Hematopoietic multipotent progenitor cell treated with erythropoietin and hydrocortisone succinate and interleukin-3 and kit ligand, for 4 days (in vitro differentiated cells): ENCODE measurements around the gene GPR173.
A peak's percentile ranks its signal among the peaks of the same experiment; 100 is the strongest.

Experiments used
- DNase-seq: peaks from one replicate; pipeline ENCODE4 v3.0.0-alpha.2; 2015

Gene GPR173

DNA sequence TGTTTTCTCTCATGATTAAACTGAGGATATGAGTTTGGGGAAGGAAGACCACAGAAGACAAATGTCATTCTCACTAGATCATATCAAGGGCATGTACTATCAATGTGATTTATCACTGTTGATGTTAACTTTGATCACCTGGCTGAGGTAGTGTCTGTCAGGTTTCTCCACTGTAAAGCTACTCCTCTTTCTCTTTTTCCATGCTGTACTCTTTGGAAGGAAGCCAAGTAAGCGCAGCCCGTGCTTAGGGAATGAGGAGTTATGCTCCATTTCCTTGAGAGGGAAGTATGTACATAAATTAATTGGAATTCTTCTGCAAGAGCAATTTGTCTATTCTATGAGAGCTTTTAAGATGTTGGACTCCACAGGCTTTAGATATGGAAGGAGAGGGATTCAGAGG, 41.3 kb downstream of the GPR173 start:
- DNase-seq: no peak

DNA sequence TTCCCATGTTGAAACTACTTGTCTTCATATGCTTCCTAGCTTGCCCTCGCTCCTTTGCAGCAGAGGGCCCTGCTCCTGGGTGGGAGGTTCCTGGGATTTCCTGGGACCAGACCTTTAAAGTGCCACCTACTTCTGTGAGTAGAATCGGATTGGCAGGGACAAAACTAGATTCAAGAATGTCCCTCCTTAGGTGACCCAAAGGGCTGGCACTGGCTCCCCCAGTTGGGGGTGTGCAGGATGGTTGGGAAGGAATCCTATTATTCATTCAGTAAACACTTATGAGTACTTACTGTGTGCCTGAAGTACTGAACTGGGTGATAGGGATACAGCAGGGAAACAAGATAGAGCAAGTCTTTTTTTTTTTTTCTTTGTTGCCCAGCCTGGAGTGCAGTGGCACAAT, 42.8 kb downstream of the GPR173 start:
- DNase-seq: no peak

DNA sequence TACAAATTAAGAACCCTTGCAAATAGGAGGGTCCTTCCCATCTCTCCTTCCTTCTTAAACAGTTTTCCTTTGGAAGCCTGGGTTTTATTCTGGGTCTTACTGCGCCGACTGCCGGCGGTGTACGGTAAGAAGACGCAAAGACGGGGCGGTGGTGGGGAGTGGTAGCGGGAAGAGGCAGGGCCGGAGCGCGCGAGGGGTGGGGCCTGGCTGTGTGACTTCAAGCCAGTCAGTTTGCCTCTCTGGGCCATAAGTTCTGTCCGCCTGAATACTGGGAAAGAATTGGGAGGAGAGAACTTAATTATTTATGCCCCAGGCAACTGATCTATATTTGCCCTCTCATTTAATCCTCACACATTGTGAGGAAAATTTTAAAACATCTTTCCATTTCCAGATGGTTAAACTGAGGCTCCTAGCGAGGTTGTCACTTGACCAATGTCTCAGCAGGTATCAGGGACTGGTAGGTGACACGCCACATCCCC, 44.6 kb downstream of the GPR173 start:
- DNase-seq: peak; percentile 90

DNA sequence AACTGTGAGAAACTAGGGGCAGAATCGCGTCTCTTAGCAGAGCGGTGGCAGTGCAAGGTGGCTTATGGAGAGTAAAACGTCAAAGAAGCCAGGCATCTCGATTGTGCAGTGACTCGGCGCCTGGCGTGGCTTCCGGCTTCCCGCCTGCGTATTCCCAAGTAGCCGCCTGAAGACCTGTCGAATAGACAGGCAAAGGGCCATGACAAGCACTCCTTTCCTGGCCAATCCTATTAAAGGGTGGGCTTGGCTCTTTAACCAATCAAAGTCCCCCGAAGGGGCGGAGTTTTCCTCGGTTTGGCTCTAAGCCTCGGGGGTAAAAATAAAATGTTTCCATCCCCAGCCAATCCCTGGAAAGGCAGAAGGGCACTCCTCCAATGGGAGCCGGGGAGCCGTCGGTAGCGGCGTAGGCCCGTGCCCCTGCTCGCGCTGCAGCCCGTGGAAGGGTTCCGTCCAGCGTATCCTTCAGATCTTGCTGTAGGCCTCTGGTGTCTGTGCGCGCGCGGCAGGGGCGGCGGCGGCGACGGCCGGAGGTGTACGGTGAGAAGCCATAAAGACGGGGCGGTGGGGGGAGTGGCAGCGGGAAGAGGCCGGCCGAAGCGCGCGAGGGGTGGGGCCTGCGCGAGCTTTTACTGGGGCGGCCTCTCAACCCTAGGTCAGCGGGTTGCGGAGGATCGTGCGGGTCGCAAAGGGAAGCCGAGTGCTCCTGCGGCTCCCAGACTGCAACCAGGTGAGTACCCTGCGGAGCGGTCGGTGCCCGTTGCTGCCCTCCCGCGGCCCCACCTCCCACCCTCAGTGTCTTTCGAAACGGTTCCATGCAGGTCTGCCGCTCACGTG, 45.4 kb downstream of the GPR173 start, which contains the start of gene KANTR:
Gene KANTR (plus strand): TSS at position 395 of the 834 bp plus-strand sequence. CDS start 30,131 bp downstream, outside the sequence.
- DNase-seq: peak; percentile 97

DNA sequence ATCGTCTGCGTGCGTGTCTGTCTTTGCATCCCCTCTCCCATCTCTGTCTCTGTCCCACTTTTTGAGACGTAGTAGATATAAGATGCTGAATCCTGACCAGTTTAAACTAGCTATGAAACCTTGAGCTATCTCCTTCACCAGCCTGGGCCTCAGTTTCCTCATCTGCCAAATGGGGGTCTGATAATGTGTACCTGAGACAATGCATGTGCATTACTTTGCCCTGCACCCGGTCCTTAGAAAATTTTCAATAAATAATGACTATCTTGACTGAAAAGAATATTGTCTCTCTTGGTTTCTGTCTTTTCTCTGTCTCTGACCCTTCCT, 46.0 kb downstream of the GPR173 start:
- no peak for DNase-seq

DNA sequence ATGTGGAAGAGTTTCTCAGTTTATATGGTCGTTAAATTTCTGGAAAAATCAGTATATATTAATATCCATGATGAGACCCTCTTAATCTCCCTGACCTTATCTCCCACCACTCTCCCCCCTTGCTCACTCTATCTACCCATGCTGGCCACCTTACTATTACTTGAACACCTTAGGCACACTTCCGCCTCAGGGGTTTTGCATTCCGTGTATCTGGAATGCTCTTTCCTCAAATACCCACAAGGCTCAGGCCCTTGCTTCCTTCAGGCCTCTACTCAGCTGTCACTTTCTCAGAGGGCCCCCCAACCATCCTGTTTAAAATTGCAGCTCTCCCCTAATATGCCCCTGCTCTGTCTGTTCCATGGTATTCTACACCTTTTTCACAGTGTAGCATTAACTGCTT, 47.2 kb downstream of the GPR173 start:
- DNase-seq: no peak

DNA sequence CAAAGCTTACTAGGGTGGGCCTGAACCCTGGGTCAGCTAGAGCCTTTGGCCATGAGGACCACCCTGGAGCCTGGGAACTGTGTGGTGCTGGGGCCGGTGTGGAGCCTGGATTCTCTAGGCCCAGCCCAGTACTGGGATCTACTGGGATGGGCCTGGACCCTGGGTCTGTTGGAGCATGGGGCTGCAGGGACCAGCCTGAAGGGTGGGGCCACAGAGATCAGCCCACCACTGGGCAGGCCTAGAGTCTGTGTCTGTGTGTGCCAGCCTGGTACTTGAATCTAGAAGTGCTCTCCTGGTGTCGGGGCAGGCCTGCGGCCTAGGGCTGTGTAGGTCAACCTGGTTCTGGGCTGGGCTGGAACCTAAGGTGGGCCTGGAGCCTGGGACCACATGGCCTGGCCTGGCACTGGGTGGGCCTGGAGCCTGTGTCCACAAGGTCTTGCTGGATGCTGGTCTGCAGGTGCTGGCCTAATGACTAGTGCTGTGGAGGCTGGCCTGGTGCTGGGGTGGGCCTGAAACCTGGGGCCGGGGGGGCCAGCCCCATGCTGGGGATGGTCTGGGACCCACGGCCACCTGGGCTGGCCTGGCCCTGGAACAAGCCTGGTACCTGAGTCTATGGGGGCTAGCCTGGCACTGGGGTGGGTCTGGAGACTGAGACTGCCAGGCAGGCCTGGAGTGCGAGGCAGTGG, 66.4 kb downstream of the GPR173 start:
- DNase-seq: no peak

DNA sequence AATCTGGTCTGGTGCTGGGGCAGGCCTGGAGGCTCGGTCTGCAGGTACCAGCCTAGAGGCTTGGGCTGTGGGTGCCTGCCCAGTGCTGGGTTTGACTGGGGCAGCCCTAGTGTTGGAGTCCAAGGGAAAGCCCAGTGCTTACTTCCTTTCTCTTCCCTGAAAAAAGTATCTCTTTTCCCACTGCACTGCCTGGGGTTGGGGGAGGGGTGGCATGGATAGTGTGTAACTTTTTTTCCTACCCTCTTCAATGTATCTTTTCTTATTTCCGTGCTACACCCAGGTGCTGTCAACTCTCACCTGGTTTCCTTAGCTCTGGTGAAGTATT, 66.9 kb downstream of the GPR173 start:
- no peak for DNase-seq

DNA sequence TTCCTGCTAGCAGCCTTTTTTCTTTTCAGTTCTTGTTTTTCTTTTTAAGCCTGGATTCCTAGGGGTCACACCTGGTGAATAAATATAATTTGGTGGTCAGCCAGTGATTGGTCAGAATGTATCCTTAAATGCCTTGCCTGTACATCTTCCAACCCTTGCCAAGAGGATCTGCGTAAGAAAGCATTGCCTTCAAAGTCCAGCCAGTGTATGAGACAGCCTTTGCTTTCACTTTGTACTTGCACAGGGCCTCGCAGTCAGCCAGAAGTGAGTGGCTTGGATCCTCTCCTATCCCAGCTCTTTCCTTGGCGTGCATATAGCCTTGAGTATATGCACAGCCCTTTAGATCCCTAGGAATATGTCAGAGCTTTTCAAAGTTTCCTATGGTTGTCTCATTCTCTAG, 67.5 kb downstream of the GPR173 start:
- no peak for DNase-seq

DNA sequence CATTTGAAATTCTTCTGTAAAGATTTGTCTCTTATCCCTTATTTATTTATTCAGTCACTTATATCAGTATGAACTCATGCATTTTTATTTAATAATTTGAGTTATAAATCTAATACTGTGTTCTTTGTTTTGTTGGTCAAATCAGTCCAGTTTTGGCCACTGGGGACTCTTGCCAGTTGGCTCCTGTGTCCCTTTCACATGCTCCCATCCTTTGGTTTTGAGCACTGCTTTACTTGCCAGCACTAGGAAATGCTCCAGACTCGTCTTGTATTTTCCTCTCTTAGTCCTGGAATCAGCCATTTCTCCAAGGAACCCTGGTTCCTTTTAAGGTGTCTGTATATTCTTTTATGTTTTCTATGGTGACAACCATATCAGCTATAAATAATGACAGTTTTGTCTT, 73.4 kb downstream of the GPR173 start:
- DNase-seq: no peak

DNA sequence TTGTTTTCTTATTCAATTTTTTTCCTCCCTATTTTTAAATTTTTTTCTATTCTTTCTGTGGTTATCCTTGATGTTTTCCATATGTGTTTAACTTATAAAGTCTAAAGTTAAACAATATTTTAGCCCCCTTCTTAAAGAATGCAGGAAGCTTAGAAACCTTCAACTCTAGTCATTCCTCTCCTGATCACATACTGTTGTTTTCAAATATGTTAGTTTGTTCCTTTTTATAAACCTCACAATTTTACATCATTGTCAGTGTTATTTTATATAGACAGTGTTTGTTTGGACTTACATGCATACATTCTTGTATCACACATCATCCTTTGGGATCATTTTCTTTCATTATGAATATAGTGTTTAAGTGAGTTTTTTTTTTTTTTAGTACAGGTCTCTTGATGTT, 76.9 kb downstream of the GPR173 start:
- no peak for DNase-seq

DNA sequence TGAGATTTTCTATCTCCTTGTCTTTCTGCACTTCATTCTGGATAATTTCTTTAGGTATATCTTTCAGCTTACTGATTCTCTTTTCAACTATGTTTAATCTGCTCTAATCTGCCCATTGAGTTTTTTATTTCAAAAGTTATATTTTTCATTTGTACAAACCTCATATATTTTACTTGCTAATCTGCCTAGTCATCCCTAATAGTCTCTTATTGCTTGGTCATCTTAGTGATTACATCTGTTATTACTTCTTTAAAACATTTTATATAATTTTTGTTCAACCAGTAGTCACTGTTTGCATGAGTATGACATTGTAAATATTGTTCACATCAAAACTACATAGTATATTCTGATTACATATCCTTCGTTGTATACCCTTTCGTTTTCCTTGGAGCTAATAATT, 77.8 kb downstream of the GPR173 start:
- DNase-seq: no peak

DNA sequence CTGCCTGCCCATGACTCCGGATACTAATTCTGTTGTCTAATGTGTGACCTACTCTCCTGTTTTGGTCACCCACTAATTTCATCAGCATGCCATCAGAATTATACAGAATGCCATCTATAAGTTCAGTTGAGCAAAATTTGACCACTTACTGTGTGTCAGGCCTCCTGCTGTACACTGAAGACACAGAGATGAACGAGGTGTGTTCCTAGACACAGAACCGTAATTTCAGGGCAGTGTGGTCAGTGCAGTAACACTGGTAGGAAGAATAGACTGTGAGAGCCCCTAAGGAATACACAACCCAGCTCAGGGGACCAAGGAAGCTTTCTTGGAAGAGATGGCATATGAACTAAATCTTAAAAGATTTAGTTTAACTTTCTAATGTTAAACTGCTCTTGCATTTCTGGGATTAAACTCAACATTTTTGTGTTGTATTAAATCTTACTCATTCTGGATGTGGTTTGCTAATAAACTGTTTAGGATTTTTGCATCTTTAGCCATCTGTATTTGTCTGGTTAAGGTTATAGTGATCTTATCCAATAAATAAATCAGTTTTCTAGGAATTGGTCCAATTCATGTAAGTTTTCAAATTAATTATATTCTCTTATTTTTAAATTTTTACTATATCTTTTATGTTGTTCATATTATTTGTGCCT, 79.6 kb downstream of the GPR173 start:
- no peak for DNase-seq
